ENCODE measurements around the gene TMIGD1.

The TMIGD1 gene

DNA sequence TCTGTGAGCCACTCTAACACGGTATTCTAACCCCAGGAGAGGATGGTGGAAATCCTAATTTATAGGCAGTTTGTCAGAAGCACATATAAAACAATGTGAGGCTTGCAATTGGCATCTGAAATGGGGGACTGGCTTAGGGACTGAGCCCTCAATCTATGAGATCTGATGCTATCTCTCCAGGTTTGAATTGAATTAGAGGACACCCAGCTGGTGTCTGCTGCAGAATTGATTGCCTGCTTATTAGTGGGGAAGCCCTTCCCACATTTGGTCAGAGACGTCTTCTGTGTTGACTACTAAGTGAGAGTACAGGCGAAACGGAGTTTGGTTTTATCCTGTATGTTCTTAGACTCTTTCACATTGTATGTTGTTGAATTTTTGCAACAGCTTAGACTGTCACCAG lies 13.6 kb upstream of the TMIGD1 start:
- POLR2A ChIA-PET = no interaction called here
- DNase-seq (ENCODE audit: extremely low spot score) = no peak
- TF ChIP-seq LEF1 (IDR thresholded peaks at IDR 0.05; ENCODE audit: borderline replicate concordance) (no peak), PKNOX1 (IDR thresholded peaks at IDR 0.05) (no peak), FOXA1 (IDR thresholded peaks at IDR 0.05) (no peak), FOXK2 (IDR thresholded peaks at IDR 0.05) (no peak), SP1 (IDR thresholded peaks at IDR 0.05) (no peak), SUZ12 (IDR thresholded peaks at IDR 0.05) (no peak), TARDBP (IDR thresholded peaks at IDR 0.05) (no peak), ARNT (IDR thresholded peaks at IDR 0.05) (no peak), CTBP1 (IDR thresholded peaks at IDR 0.05; ENCODE audit: borderline replicate concordance) (no peak), ELF4 (IDR thresholded peaks at IDR 0.05) (no peak), ZNF384 (IDR thresholded peaks at IDR 0.05) (no peak), HDGF (IDR thresholded peaks at IDR 0.05; ENCODE audit: borderline replicate concordance) (no peak), L3MBTL2 (conservative IDR thresholded peaks at IDR 0.05) (no peak), BHLHE40 (IDR thresholded peaks at IDR 0.05; ENCODE audit: borderline replicate concordance) (no peak), FOXM1 (IDR thresholded peaks at IDR 0.05; ENCODE audit: borderline replicate concordance) (no peak)
- CTCF ChIA-PET = no interaction called here

DNA sequence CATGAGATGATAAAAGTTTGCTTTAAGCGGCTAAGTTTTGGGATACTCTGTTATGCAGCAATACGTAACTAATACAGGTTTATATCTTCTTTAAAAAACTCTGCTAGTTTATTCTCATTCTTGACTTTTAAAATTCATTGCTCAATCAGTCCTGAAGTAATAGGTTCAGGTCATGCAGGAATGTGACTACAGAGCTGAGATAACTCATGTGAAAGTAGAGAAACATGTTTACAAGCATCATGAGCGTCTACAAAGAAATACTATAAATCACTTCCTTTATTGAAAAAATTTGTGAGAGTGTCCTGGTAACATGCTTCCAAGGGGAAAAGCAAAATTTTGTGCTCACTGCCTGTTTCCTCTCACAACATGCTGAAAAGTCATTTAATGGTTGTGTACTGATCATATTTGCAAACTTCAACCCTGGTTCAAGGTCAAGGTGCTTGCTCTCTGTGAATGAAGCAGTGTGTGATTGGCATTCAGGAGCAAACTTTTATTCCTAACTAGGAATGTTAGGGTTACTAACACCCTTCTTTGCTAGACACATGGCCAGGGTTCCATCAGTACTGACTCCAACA lies 12.5 kb upstream of the TMIGD1 start:
- POLR2A ChIA-PET = no interaction called here
- TF ChIP-seq LEF1 (IDR thresholded peaks at IDR 0.05; ENCODE audit: borderline replicate concordance) (no peak), TARDBP (IDR thresholded peaks at IDR 0.05) (no peak), FOXM1 (IDR thresholded peaks at IDR 0.05; ENCODE audit: borderline replicate concordance) (no peak), PKNOX1 (IDR thresholded peaks at IDR 0.05) (no peak), SP1 (IDR thresholded peaks at IDR 0.05) (no peak), L3MBTL2 (conservative IDR thresholded peaks at IDR 0.05) (no peak), CTBP1 (IDR thresholded peaks at IDR 0.05; ENCODE audit: borderline replicate concordance) (no peak), ARNT (IDR thresholded peaks at IDR 0.05) (no peak), ELF4 (IDR thresholded peaks at IDR 0.05) (no peak), SUZ12 (IDR thresholded peaks at IDR 0.05) (no peak), NFRKB (IDR thresholded peaks at IDR 0.05) (no peak), FOXA1 (IDR thresholded peaks at IDR 0.05) (no peak), FOXK2 (IDR thresholded peaks at IDR 0.05) (no peak), ZNF384 (IDR thresholded peaks at IDR 0.05) (no peak), HDGF (IDR thresholded peaks at IDR 0.05; ENCODE audit: borderline replicate concordance) (no peak)
- CTCF ChIA-PET = interaction anchor here (0.9 kb wide), 1 partner anchor 10 kb away, joined by 3 read pairs; no protein-coding TSS in a partner anchor
- DNase-seq (ENCODE audit: extremely low spot score) = no peak

DNA sequence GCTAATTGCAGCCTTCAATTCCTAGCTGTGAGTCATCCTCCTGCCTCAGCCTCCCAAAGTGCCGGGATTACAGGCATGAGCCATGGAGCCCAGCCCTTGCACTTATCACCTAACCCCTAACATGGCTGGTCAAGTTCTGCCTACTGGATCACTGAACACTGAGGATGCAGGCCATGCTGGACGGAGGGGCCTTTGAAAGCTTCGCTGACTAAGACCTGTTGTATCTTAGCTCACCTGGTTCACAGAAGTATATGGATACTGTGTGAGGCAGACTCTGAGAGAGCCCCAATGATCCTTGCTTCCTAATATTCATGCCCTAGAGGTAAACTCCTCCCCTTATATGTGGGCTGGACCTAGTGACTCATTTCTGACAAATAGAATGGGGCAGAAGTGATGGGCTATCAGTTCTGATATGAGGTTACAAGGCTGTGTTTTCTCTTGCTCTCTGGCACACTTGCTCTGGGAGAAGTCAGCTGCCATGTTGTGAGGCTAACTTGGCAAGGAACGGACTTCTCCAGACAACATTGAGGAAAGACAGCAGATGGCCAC lies 11.7 kb upstream of the TMIGD1 start:
- DNase-seq (ENCODE audit: extremely low spot score) = no peak
- CTCF ChIA-PET = interaction anchor here (0.9 kb wide), 1 partner anchor 9 kb away, joined by 5 read pairs; no protein-coding TSS in a partner anchor
- TF ChIP-seq ELF4 (IDR thresholded peaks at IDR 0.05) (no peak), L3MBTL2 (conservative IDR thresholded peaks at IDR 0.05) (no peak), SP1 (IDR thresholded peaks at IDR 0.05) (no peak), PKNOX1 (IDR thresholded peaks at IDR 0.05) (no peak), TARDBP (IDR thresholded peaks at IDR 0.05) (no peak)
- POLR2A ChIA-PET = interaction anchor here (0.7 to 0.9 kb wide), 2 partner anchors 21 to 131 kb away, joined by 3 read pairs; partner anchors contain the start of gene GOSR1

DNA sequence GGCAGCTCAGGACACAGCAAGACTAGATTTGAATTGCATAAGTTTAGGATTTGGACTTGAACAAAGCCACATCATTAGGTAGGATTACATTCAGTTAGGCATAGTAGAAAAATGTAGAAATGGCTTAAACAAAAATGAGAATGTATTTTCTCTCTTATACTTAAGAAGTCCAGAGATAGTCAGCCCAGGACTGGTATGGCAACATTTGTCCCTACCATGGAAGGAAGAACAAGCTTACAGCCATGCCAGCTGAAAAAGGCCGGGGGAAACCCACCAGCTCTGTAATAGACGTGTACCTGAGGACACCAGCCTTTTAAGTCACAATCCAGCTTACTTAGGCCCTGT lies 11.2 kb upstream of the TMIGD1 start:
- POLR2A ChIA-PET = interaction anchor here (0.7 to 0.9 kb wide), 3 partner anchors 10 to 132 kb away, joined by 3 read pairs; partner anchors contain the start of gene GOSR1
- no peak for DNase-seq (ENCODE audit: extremely low spot score)
- CTCF ChIA-PET = interaction anchor here (0.9 kb wide), 1 partner anchor 9 kb away, joined by 5 read pairs; no protein-coding TSS in a partner anchor
- TF ChIP-seq NFRKB (IDR thresholded peaks at IDR 0.05) (no peak), TARDBP (IDR thresholded peaks at IDR 0.05) (no peak), LEF1 (IDR thresholded peaks at IDR 0.05; ENCODE audit: borderline replicate concordance) (no peak), FOXK2 (IDR thresholded peaks at IDR 0.05) (no peak), ZNF384 (IDR thresholded peaks at IDR 0.05) (no peak), HDGF (IDR thresholded peaks at IDR 0.05; ENCODE audit: borderline replicate concordance) (no peak), FOXA1 (IDR thresholded peaks at IDR 0.05) (no peak), ELF4 (IDR thresholded peaks at IDR 0.05) (no peak), PKNOX1 (IDR thresholded peaks at IDR 0.05) (no peak), FOXM1 (IDR thresholded peaks at IDR 0.05; ENCODE audit: borderline replicate concordance) (no peak), ARNT (IDR thresholded peaks at IDR 0.05) (no peak), SP1 (IDR thresholded peaks at IDR 0.05) (no peak)

DNA sequence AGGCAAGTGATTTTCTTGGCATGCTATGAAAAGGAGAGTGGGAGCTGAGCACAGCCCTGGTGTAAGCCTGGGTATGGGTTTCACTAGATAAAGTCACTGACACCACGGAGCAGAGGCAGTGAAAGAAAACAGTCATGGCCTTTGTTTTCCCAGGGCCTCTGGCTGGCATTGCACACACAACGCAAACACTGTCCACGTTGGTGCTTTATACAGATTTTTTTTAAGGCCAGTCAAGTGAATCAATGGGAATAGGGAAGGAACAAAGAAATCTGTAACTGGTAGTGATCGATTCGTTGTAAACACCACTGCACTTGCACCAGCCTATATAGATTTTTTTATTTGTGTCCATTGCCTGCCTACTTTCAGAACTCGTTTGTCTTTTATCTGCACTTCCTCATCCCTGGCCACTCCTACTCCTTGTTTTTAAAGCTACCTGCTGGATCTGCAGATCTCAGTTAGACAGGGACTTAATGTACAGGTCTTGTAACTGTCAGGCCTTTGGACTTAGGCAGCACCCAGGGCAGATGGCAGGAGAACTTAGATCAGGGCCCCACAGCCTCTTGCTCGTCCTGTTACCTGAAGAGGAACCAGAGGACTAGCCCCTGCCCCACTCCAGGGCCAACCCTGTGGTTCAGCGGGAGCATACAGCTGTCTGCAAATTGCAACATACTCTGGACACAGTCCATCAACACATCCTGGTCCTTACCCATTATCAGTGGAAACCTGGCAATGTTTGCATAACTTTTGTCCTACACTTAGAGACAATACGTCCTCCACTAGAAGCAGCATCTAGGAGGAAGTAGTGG lies 10.6 kb upstream of the TMIGD1 start:
- ChIA-PET POLR2A (interaction anchor here (0.7 to 1.1 kb wide), 3 partner anchors 10 to 133 kb away, joined by 3 read pairs; partner anchors contain the start of gene GOSR1), CTCF (no interaction called here)
- no peak for DNase-seq (ENCODE audit: extremely low spot score)
- no peak for TF ChIP-seq ARNT (IDR thresholded peaks at IDR 0.05)
- TF ChIP-seq FOXA1 (IDR thresholded peaks at IDR 0.05) = no peak
- TF ChIP-seq NFRKB (IDR thresholded peaks at IDR 0.05) = no peak
- TF ChIP-seq L3MBTL2 (conservative IDR thresholded peaks at IDR 0.05) = no peak
- TF ChIP-seq ELF4 (IDR thresholded peaks at IDR 0.05) = no peak
- TF ChIP-seq PKNOX1 (IDR thresholded peaks at IDR 0.05) = no peak
- no peak for TF ChIP-seq HDGF (IDR thresholded peaks at IDR 0.05; ENCODE audit: borderline replicate concordance)
- TF ChIP-seq SP1 (IDR thresholded peaks at IDR 0.05) = no peak
- TF ChIP-seq FOXK2 (IDR thresholded peaks at IDR 0.05) = no peak
- no peak for TF ChIP-seq FOXM1 (IDR thresholded peaks at IDR 0.05; ENCODE audit: borderline replicate concordance)
- no peak for TF ChIP-seq LEF1 (IDR thresholded peaks at IDR 0.05; ENCODE audit: borderline replicate concordance)
- TF ChIP-seq SUZ12 (IDR thresholded peaks at IDR 0.05) = no peak
- no peak for TF ChIP-seq TARDBP (IDR thresholded peaks at IDR 0.05)
- TF ChIP-seq BHLHE40 (IDR thresholded peaks at IDR 0.05; ENCODE audit: borderline replicate concordance) = no peak
- TF ChIP-seq ZNF384 (IDR thresholded peaks at IDR 0.05) = no peak
- no peak for TF ChIP-seq CTBP1 (IDR thresholded peaks at IDR 0.05; ENCODE audit: borderline replicate concordance)
